Stimulated activated memory B cell treated with anti-CD40 and anti-IgM and Interleukin-4, amounts not matched to agents 10 μg/mL and 1 μg/mL and 100 μg/mL, for 72 hours (primary cell): ENCODE data around the gene LNX2.

ENCODE experiments used
- ATAC-seq: fragments of 150-1000 bp; cut with Tn5 transposase; 2 replicates; pipeline ENCODE4 v1.10.0; 2021
- H3K27ac Mint-ChIP-seq: one replicate; pipeline ENCODE4 v1.8.0; 2022; ENCODE audit warnings: mild to moderate bottlenecking, mixed read lengths
- H3K27me3 Mint-ChIP-seq: one replicate; pipeline ENCODE4 v1.8.0; 2022; ENCODE audit warnings: mixed read lengths
- H3K36me3 Mint-ChIP-seq: one replicate; pipeline ENCODE4 v1.8.0; 2022; ENCODE audit warnings: mixed read lengths
- H3K4me1 Mint-ChIP-seq: one replicate; pipeline ENCODE4 v1.8.0; 2022; ENCODE audit warnings: mixed read lengths
- H3K4me3 Mint-ChIP-seq: one replicate; pipeline ENCODE4 v1.8.0; 2022; ENCODE audit warnings: mild to moderate bottlenecking, moderate library complexity, mixed read lengths
- H3K9me3 Mint-ChIP-seq: one replicate; pipeline ENCODE4 v1.8.0; 2022; ENCODE audit warnings: mixed read lengths

LNX2 gene

GRCh38 chr13:27644302-27644701 lies 24.0 kb upstream of the LNX2 start:
- peaks cover 59% of the 10 kb centered on the region for H3K36me3 Mint-ChIP-seq

GRCh38 chr13:27643334-27644132 lies 23.2 kb upstream of the LNX2 start:
- peak overlapping the region; percentile 20 for H3K27ac Mint-ChIP-seq

More at GRCh38 chr13:27644302-27644701, 24.0 kb upstream of the LNX2 start:
- no peaks in the 10 kb centered on the region for H3K9me3 Mint-ChIP-seq
- no peak for ATAC-seq
- no peak overlapping the region for H3K4me3 Mint-ChIP-seq
- H3K27me3 Mint-ChIP-seq, result no peaks in the 10 kb centered on the region
- no peak overlapping the region for H3K27ac Mint-ChIP-seq
- peaks cover 25% of the 10 kb centered on the region for H3K4me1 Mint-ChIP-seq

GRCh38 chr13:27641711-27642502 lies 21.6 kb upstream of the LNX2 start:
- peaks cover 36% of the 10 kb centered on the region for H3K4me1 Mint-ChIP-seq
- H3K9me3 Mint-ChIP-seq, result no peaks in the 10 kb centered on the region
- H3K4me3 Mint-ChIP-seq, result no peak overlapping the region
- no peak for ATAC-seq
- H3K36me3 Mint-ChIP-seq, result peaks cover 48% of the 10 kb centered on the region
- peak overlapping the region; percentile 20 for H3K27ac Mint-ChIP-seq
- H3K27me3 Mint-ChIP-seq, result no peaks in the 10 kb centered on the region

More at GRCh38 chr13:27643334-27644132, 23.2 kb upstream of the LNX2 start:
- Mint-ChIP-seq H3K27me3 (no peaks in the 10 kb centered on the region), H3K9me3 (no peaks in the 10 kb centered on the region), H3K4me1 (peaks cover 32% of the 10 kb centered on the region), H3K4me3 (no peak overlapping the region), H3K36me3 (peaks cover 51% of the 10 kb centered on the region)
- no peak for ATAC-seq

- peaks cover 24% of the 10 kb centered on the region for H3K36me3 Mint-ChIP-seq
- H3K4me1 Mint-ChIP-seq, result peaks cover 35% of the 10 kb centered on the region
- no peak for ATAC-seq
- H3K4me3 Mint-ChIP-seq, result no peak overlapping the region
- no peaks in the 10 kb centered on the region for H3K9me3 Mint-ChIP-seq
- no peaks in the 10 kb centered on the region for H3K27me3 Mint-ChIP-seq
- H3K27ac Mint-ChIP-seq, result no peak overlapping the region
Measured at GRCh38 chr13:27639186-27639585, 18.9 kb upstream of the LNX2 start.

GRCh38 chr13:27638521-27638920 lies 18.2 kb upstream of the LNX2 start:
- Mint-ChIP-seq H3K4me1 (peaks cover 32% of the 10 kb centered on the region), H3K9me3 (no peaks in the 10 kb centered on the region), H3K36me3 (peaks cover 21% of the 10 kb centered on the region), H3K4me3 (no peak overlapping the region), H3K27me3 (no peaks in the 10 kb centered on the region), H3K27ac (no peak overlapping the region)
- no peak for ATAC-seq

- ATAC-seq, result no peak
- peaks cover 30% of the 10 kb centered on the region for H3K4me1 Mint-ChIP-seq
- no peak overlapping the region for H3K27ac Mint-ChIP-seq
- no peak overlapping the region for H3K4me3 Mint-ChIP-seq
- H3K9me3 Mint-ChIP-seq, result no peaks in the 10 kb centered on the region
- H3K36me3 Mint-ChIP-seq, result peaks cover 20% of the 10 kb centered on the region
- no peaks in the 10 kb centered on the region for H3K27me3 Mint-ChIP-seq
Measured at GRCh38 chr13:27638001-27638400, 17.7 kb upstream of the LNX2 start.

- Mint-ChIP-seq H3K4me1 (peaks cover 30% of the 10 kb centered on the region), H3K36me3 (peaks cover 20% of the 10 kb centered on the region), H3K27me3 (no peaks in the 10 kb centered on the region), H3K9me3 (no peaks in the 10 kb centered on the region), H3K4me3 (no peak overlapping the region), H3K27ac (no peak overlapping the region)
- no peak for ATAC-seq
Measured at GRCh38 chr13:27637289-27637626, 16.9 kb upstream of the LNX2 start.

GRCh38 chr13:27636589-27637288 lies 16.4 kb upstream of the LNX2 start:
- no peaks in the 10 kb centered on the region for H3K9me3 Mint-ChIP-seq
- peaks cover 33% of the 10 kb centered on the region for H3K4me1 Mint-ChIP-seq
- H3K36me3 Mint-ChIP-seq, result peaks cover 23% of the 10 kb centered on the region
- no peak overlapping the region for H3K27ac Mint-ChIP-seq
- H3K4me3 Mint-ChIP-seq, result no peak overlapping the region
- H3K27me3 Mint-ChIP-seq, result no peaks in the 10 kb centered on the region
- ATAC-seq, result no peak

- no peaks in the 10 kb centered on the region for H3K27me3 Mint-ChIP-seq
- no peak overlapping the region for H3K4me3 Mint-ChIP-seq
- no peaks in the 10 kb centered on the region for H3K9me3 Mint-ChIP-seq
- no peak for ATAC-seq
- H3K27ac Mint-ChIP-seq, result no peak overlapping the region
- H3K36me3 Mint-ChIP-seq, result peaks cover 35% of the 10 kb centered on the region
- H3K4me1 Mint-ChIP-seq, result peaks cover 46% of the 10 kb centered on the region
Measured at GRCh38 chr13:27635266-27635665, 14.9 kb upstream of the LNX2 start.

GRCh38 chr13:27634791-27635190 lies 14.5 kb upstream of the LNX2 start:
- Mint-ChIP-seq H3K4me3 (no peak overlapping the region), H3K27me3 (no peaks in the 10 kb centered on the region), H3K4me1 (peaks cover 46% of the 10 kb centered on the region), H3K27ac (no peak overlapping the region), H3K9me3 (no peaks in the 10 kb centered on the region), H3K36me3 (peaks cover 32% of the 10 kb centered on the region)
- no peak for ATAC-seq

GRCh38 chr13:27634231-27634630 lies 13.9 kb upstream of the LNX2 start:
- ATAC-seq, result no peak
- H3K4me1 Mint-ChIP-seq, result peaks cover 46% of the 10 kb centered on the region

GRCh38 chr13:27632648-27633047 lies 12.3 kb upstream of the LNX2 start:
- Mint-ChIP-seq H3K4me1 (peaks cover 49% of the 10 kb centered on the region), H3K4me3 (no peak overlapping the region), H3K27me3 (no peaks in the 10 kb centered on the region), H3K9me3 (no peaks in the 10 kb centered on the region), H3K36me3 (peaks cover 39% of the 10 kb centered on the region), H3K27ac (no peak overlapping the region)
- ATAC-seq, result no peak

More at GRCh38 chr13:27634231-27634630, 13.9 kb upstream of the LNX2 start:
- H3K27me3 Mint-ChIP-seq, result no peaks in the 10 kb centered on the region
- H3K4me3 Mint-ChIP-seq, result no peak overlapping the region
- H3K9me3 Mint-ChIP-seq, result no peaks in the 10 kb centered on the region
- H3K36me3 Mint-ChIP-seq, result peaks cover 30% of the 10 kb centered on the region
- no peak overlapping the region for H3K27ac Mint-ChIP-seq

GRCh38 chr13:27632214-27632613 lies 11.9 kb upstream of the LNX2 start:
- Mint-ChIP-seq H3K4me3 (no peak overlapping the region), H3K36me3 (peaks cover 43% of the 10 kb centered on the region), H3K4me1 (peaks cover 53% of the 10 kb centered on the region), H3K9me3 (no peaks in the 10 kb centered on the region), H3K27me3 (no peaks in the 10 kb centered on the region), H3K27ac (no peak overlapping the region)
- no peak for ATAC-seq

- no peak for ATAC-seq
- H3K4me1 Mint-ChIP-seq, result peaks cover 53% of the 10 kb centered on the region
- H3K4me3 Mint-ChIP-seq, result no peak overlapping the region
- H3K9me3 Mint-ChIP-seq, result no peaks in the 10 kb centered on the region
- no peaks in the 10 kb centered on the region for H3K27me3 Mint-ChIP-seq
- peaks cover 42% of the 10 kb centered on the region for H3K36me3 Mint-ChIP-seq
- no peak overlapping the region for H3K27ac Mint-ChIP-seq
Measured at GRCh38 chr13:27631665-27632064, 11.3 kb upstream of the LNX2 start.

- H3K27me3 Mint-ChIP-seq, result no peaks in the 10 kb centered on the region
- H3K4me3 Mint-ChIP-seq, result no peak overlapping the region
- H3K9me3 Mint-ChIP-seq, result no peaks in the 10 kb centered on the region
- no peak for ATAC-seq
- H3K4me1 Mint-ChIP-seq, result peaks cover 55% of the 10 kb centered on the region
- no peak overlapping the region for H3K27ac Mint-ChIP-seq
- H3K36me3 Mint-ChIP-seq, result peaks cover 46% of the 10 kb centered on the region
Measured at GRCh38 chr13:27631156-27631555, 10.8 kb upstream of the LNX2 start.
